B cell (primary cell): ENCODE results near the gene UCHL1. TPM values are rescaled to one million over a fixed set of nuclear protein-coding genes. Genes with fewer than 3 reads are reported as not detected.
A peak's percentile ranks its signal among the peaks of the same experiment; 100 is the strongest.

Experiments used
- ATAC-seq: fragments of 200-7000 bp; cut with Tn5 transposase; one replicate; pipeline ENCODE4 v1.10.0; 2021; ENCODE audit warnings: low read depth, mild to moderate bottlenecking, moderate number of reproducible peaks, moderate library complexity
- CTCF ChIA-PET: fragments of 350-600 bp; sonication (Branson Sonifier 250); formaldehyde crosslinking; loops from one replicate; lab custom pipeline; 2021; ENCODE audit warnings: antibody characterized with exemption, inconsistent platforms; lab: Charles Lee
- POLR2A ChIA-PET: fragments of 350-600 bp; sonication (Branson Sonifier 250); formaldehyde crosslinking; loops from one replicate; lab custom pipeline; 2021; ENCODE audit warnings: antibody characterized with exemption; lab: Charles Lee
- DNase-seq: peaks from one replicate; pipeline ENCODE4 v3.0.0; 2013
- H2AFZ ChIP-seq: 2 replicates; pipeline ENCODE4 v1.6.1; 2012; ENCODE audit warnings: mild to moderate bottlenecking, low read depth, low read length; ENCODE audit not compliant: insufficient read depth, poor library complexity, severe bottlenecking
- H3K27ac ChIP-seq, 2 donors: 1 replicate in 1 of 2; 2 replicates in 1 of 2; pipeline ENCODE4 v1.5.1; 2012 to 2013; ENCODE audit warnings: low read length in 2 of 2, mild to moderate bottlenecking in 2 of 2, moderate library complexity in 1 of 2
- H3K27me3 ChIP-seq, 4 experiments: fragments of 200-600 bp in 1 of 4; sonication (generic) in 1 of 4; replicated peaks in 1 of 4; 1 replicate in 2 of 4; 2 replicates in 2 of 4; pipeline versions ENCODE4 v1.6.1 to v1.7.0; 2013 to 2016; ENCODE audit warnings: low read length in 3 of 4, mild to moderate bottlenecking in 2 of 4, mixed read lengths in 1 of 4, moderate library complexity in 1 of 4; ENCODE audit not compliant: insufficient read depth in 4 of 4, control insufficient read depth in 3 of 4; ENCODE audit errors: control extremely low read depth in 1 of 4
- H3K36me3 ChIP-seq, 2 experiments: replicated peaks in 1 of 2; 1 replicate in 1 of 2; 2 replicates in 1 of 2; pipeline versions ENCODE4 v1.6.1 to v1.7.1; 2013; ENCODE audit warnings: low read length in 1 of 2; ENCODE audit not compliant: insufficient read depth in 2 of 2, control insufficient read depth in 1 of 2; ENCODE audit errors: control extremely low read depth in 1 of 2, extremely low read depth in 1 of 2
- H3K4me1 ChIP-seq, 2 donors: fragments of 200-600 bp in 1 of 2; sonication (generic) in 1 of 2; 1 replicate in 1 of 2; 2 replicates in 1 of 2; pipeline versions ENCODE4 v1.5.1 to v1.6.1; 2013 to 2017; ENCODE audit warnings: low read length in 2 of 2; ENCODE audit not compliant: control insufficient read depth in 2 of 2, insufficient read depth in 2 of 2
- H3K4me2 ChIP-seq: replicated peaks from 2 replicates; pipeline ENCODE3; 2012; ENCODE audit warnings: mild to moderate bottlenecking, low read depth, low read length; ENCODE audit not compliant: poor library complexity, severe bottlenecking
- H3K4me3 ChIP-seq, 5 experiments: fragments of 200-600 bp in 1 of 5; sonication (generic) in 1 of 5; 1 replicate in 3 of 5; 2 replicates in 2 of 5; pipeline versions ENCODE4 v1.5.1 to v1.7.0; 2011 to 2016; ENCODE audit warnings: low read length in 4 of 5, mild to moderate bottlenecking in 4 of 5, low read depth in 2 of 5, control low read depth in 1 of 5, moderate library complexity in 1 of 5; ENCODE audit not compliant: insufficient read depth in 1 of 5; ENCODE audit errors: control extremely low read depth in 1 of 5, extremely low read depth in 1 of 5
- H3K79me2 ChIP-seq: fragments of 200-600 bp; sonication (generic); one replicate; pipeline ENCODE4 v1.6.0; 2016; ENCODE audit warnings: low read length; ENCODE audit not compliant: control insufficient read depth, insufficient read depth
- H3K9ac ChIP-seq: fragments of 200-600 bp; sonication (generic); 2 replicates; pipeline ENCODE4 v1.6.1; 2017; ENCODE audit warnings: mild to moderate bottlenecking, low read length, moderate library complexity
- H3K9me3 ChIP-seq, 3 donors: one replicate each; pipeline versions ENCODE4 v1.6.1 to v1.7.1; 2013; ENCODE audit warnings: low read length in 2 of 3; ENCODE audit not compliant: control insufficient read depth in 2 of 3, insufficient read depth in 1 of 3; ENCODE audit errors: control extremely low read depth in 1 of 3
- H4K20me1 ChIP-seq: 2 replicates; pipeline ENCODE4 v1.6.0; 2012; ENCODE audit warnings: mild to moderate bottlenecking, low read length; ENCODE audit not compliant: insufficient read depth, control insufficient read depth, poor library complexity, severe bottlenecking
- H3K27ac Mint-ChIP-seq: one replicate; pipeline ENCODE4 v1.8.0; 2021; ENCODE audit warnings: mixed read lengths
- H3K27me3 Mint-ChIP-seq: one replicate; pipeline ENCODE4 v1.8.0; 2021; ENCODE audit warnings: mixed read lengths
- H3K4me1 Mint-ChIP-seq: one replicate; pipeline ENCODE4 v1.8.0; 2021; ENCODE audit warnings: mixed read lengths
- H3K4me3 Mint-ChIP-seq: one replicate; pipeline ENCODE4 v1.8.0; 2021; ENCODE audit warnings: mixed read lengths
- H3K9me3 Mint-ChIP-seq: one replicate; pipeline ENCODE4 v1.8.0; 2022; ENCODE audit warnings: mixed read lengths; ENCODE audit not compliant: insufficient read depth
- CTCF ChIP-seq: fragments of 200-600 bp; IDR thresholded peaks from one replicate; pipeline ENCODE4 v1.8.0; 2022; ENCODE audit warnings: antibody characterized with exemption, mild to moderate bottlenecking
- EZH2 ChIP-seq: IDR thresholded peaks from 2 replicates; pipeline ENCODE4 v1.6.1; 2012; ENCODE audit warnings: borderline replicate concordance, low read depth, mild to moderate bottlenecking, moderate library complexity, low read length; ENCODE audit not compliant: insufficient read depth, poor library complexity, severe bottlenecking
- WGBS: methylation state at CpG from one replicate; pipeline ENCODE4 v1.1.5; 2013; ENCODE audit warnings: missing lambda C conversion rate; ENCODE audit not compliant: insufficient coverage; 5-methylcytosine and 5-hydroxymethylcytosine counted together
- intact Hi-C: fragments of 100-400 bp; cut with micrococcal nuclease; formaldehyde crosslinking; loops from one replicate; pipeline ENCODE4 v1.10.0; 2022
- polyA plus RNA-seq: library from polyadenylated mRNA; depleted of rRNA; stranded (reverse); fragments of >200 nt; gene quantifications from 2 replicates; pipeline ENCODE4 v1.2.3, GENCODE V29; 2012
- total RNA-seq, 2 donors: library from RNA; stranded (reverse); fragments of 120-200 nt in 1 of 2; gene quantifications; 1 replicate in 1 of 2; 2 replicates in 1 of 2; pipeline versions ENCODE4 v1.2.3 to v1.2.4, GENCODE V29; 2013 to 2022

Gene UCHL1
- total and polyA plus RNA-seq, 2 donors (not counting 1 experiment from before 2014, with no cell fraction given) = 0.47 to 0.84 TPM

- Histone ChIP-seq H3K4me1 (no peaks in the 10 kb centered on the region), H2AFZ (no peak overlapping the region), H3K27me3 (peaks cover 0 to 8% (median 2%) of the 10 kb centered on the region in 4 experiments), H3K79me2 (no peaks in the 10 kb centered on the region), H3K9me3 (peaks cover 0 to 4% (median 0%) of the 10 kb centered on the region in 3 donors), H4K20me1 (no peaks in the 10 kb centered on the region), H3K36me3 (no peaks in the 10 kb centered on the region), H3K4me2 (no peak overlapping the region), H3K27ac (no peak overlapping the region), H3K4me3 (no peak overlapping the region), H3K9ac (no peak overlapping the region)
- H3K9me3 Mint-ChIP-seq = no peaks in the 10 kb centered on the region
- no peak for ATAC-seq
- CTCF ChIA-PET = no interaction called here
- intact Hi-C loops = no loop called here
- H3K27ac Mint-ChIP-seq = no peak overlapping the region
- WGBS = 100% methylated on average over 1 of the region's 1 CpG
- TF ChIP-seq CTCF (no peak), EZH2 (no peak)
- peaks cover 42% of the 10 kb centered on the region for H3K27me3 Mint-ChIP-seq
- POLR2A ChIA-PET = no interaction called here
- no peak for DNase-seq
- no peaks in the 10 kb centered on the region for H3K4me1 Mint-ChIP-seq
- no peak overlapping the region for H3K4me3 Mint-ChIP-seq
Observed at GRCh38 chr4:41245983-41246382, 10.7 kb upstream of the UCHL1 start.

- H3K27ac Mint-ChIP-seq = no peak overlapping the region
- Histone ChIP-seq H3K27ac (no peak overlapping the region), H2AFZ (no peak overlapping the region), H3K36me3 (no peaks in the 10 kb centered on the region), H3K27me3 (peaks cover 0 to 35% (median 19%) of the 10 kb centered on the region in 4 experiments), H3K9me3 (peaks cover 0 to 5% (median 0%) of the 10 kb centered on the region in 3 donors), H4K20me1 (no peaks in the 10 kb centered on the region), H3K9ac (no peak overlapping the region), H3K4me2 (peak overlapping the region; percentile 71), H3K4me3 (no peak overlapping the region), H3K79me2 (no peaks in the 10 kb centered on the region), H3K4me1 (peaks cover 13 to 18% of the 10 kb centered on the region in 2 donors)
- H3K4me3 Mint-ChIP-seq = peak overlapping the region; percentile 80
- TF ChIP-seq EZH2 (no peak), CTCF (no peak)
- no peaks in the 10 kb centered on the region for H3K9me3 Mint-ChIP-seq
- no peak for DNase-seq
- POLR2A ChIA-PET = no interaction called here
- intact Hi-C loops = no loop called here
- WGBS = 36% methylated on average over 5 of the region's 13 CpGs
- CTCF ChIA-PET = no interaction called here
- no peak for ATAC-seq
- peaks cover 42% of the 10 kb centered on the region for H3K27me3 Mint-ChIP-seq
- H3K4me1 Mint-ChIP-seq = peaks cover 20% of the 10 kb centered on the region
Observed at GRCh38 chr4:41256131-41256739, 493 bp upstream of the UCHL1 start.
